D341Med (cell line): ENCODE results near the gene CD34.
"Not testable (repeated sequence)": the region's sequence is repeated elsewhere in the genome, so short reads cannot be mapped to it uniquely, and the experiment has no call there.

Source experiments
- DNase-seq: peaks from one replicate; pipeline ENCODE4 v3.0.0; 2012; ENCODE audit warnings: low spot score

Gene CD34

GRCh38 chr1:207933205-207933800 is 22.4 kb upstream of the CD34 start:
- no peak for DNase-seq

GRCh38 chr1:207926984-207927383 is 16.1 kb upstream of the CD34 start:
- no peak for DNase-seq

- not testable (repeated sequence) for DNase-seq
These were observed 15.0 kb upstream of the CD34 start for GRCh38 chr1:207925969-207926368.

- DNase-seq: no peak
These were observed 14.3 kb upstream of the CD34 start for GRCh38 chr1:207925210-207925609.

GRCh38 chr1:207923561-207923960 is 12.6 kb upstream of the CD34 start:
- DNase-seq: no peak

GRCh38 chr1:207923121-207923520 is 12.2 kb upstream of the CD34 start:
- no peak for DNase-seq

- DNase-seq: no peak
These were observed 11.6 kb upstream of the CD34 start for GRCh38 chr1:207922554-207922953.

- DNase-seq: no peak
These were observed 10.4 kb upstream of the CD34 start for GRCh38 chr1:207921321-207921720.

- DNase-seq: no peak
These were observed 9.6 kb upstream of the CD34 start for GRCh38 chr1:207920444-207921021.

- no peak for DNase-seq
These were observed 8.7 kb upstream of the CD34 start for GRCh38 chr1:207919523-207920170.

- no peak for DNase-seq
These were observed 7.7 kb upstream of the CD34 start for GRCh38 chr1:207918581-207918980.

- DNase-seq: no peak
These were observed 7.1 kb upstream of the CD34 start for GRCh38 chr1:207918011-207918410.

GRCh38 chr1:207917080-207917479 is 6.2 kb upstream of the CD34 start:
- DNase-seq: no peak

GRCh38 chr1:207913951-207914350 is 3.0 kb upstream of the CD34 start:
- DNase-seq: no peak

- no peak for DNase-seq
These were observed 1.2 kb upstream of the CD34 start for GRCh38 chr1:207911856-207912760.

GRCh38 chr1:207909687-207910086 is 1.2 kb downstream of the CD34 start:
- no peak for DNase-seq

GRCh38 chr1:207908107-207908734 is 2.7 kb downstream of the CD34 start:
- no peak for DNase-seq

- no peak for DNase-seq
These were observed 6.5 kb downstream of the CD34 start for GRCh38 chr1:207904391-207904790.

- no peak for DNase-seq
These were observed 7.2 kb downstream of the CD34 start for GRCh38 chr1:207903767-207904166.

GRCh38 chr1:207903053-207903452 is 7.9 kb downstream of the CD34 start:
- no peak for DNase-seq

GRCh38 chr1:207902566-207902965 is 8.4 kb downstream of the CD34 start:
- DNase-seq: no peak

- no peak for DNase-seq
These were observed 9.8 kb downstream of the CD34 start for GRCh38 chr1:207901041-207901653.
